HG03159 (cell line): ENCODE results near the gene CTAG1A.
"Not testable (repeated sequence)": the region's sequence is repeated elsewhere in the genome, so short reads cannot be mapped to it uniquely, and the experiment has no call there.

Experiments used
- ATAC-seq: cut with Tn5 transposase; IDR thresholded peaks from one replicate; pipeline ENCODE4 v1.9.1; 2021; ENCODE audit warnings: mild to moderate bottlenecking, moderate library complexity; ENCODE audit not compliant: unreplicated experiment

Gene CTAG1A

DNA sequence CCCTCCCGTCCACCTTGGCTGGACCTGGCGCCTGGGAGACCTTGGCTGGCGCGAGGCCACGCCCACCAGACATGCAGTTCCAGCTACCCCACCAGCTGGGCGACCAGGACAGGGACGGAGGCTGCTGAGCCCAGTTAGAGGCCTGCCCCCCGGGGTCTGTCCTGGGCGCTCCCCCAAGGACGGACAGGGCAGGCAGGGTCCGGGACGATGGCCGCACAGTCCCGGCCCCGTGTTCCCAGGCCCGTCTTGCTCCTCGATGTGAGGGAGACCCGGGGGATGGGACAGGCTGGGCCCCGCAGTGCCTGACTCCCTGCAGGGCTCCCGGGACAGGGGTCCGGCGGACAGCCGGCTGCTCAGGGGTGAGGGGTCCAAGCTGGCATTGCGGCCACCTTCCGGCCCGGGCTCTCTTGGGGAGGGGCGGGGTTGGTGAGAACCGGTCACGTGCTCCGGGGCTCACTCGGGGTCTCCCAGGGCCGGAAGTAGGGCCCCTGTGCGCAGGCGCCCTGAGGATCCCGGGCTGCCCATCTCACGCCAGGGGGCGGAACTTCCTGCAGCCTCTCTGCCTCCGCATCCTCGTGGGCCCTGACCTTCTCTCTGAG is at the start of gene CTAG1A:
Gene CTAG1A (plus strand): TSS at position 549 of the 599 bp plus-strand sequence. CDS start 74 bp downstream, outside the sequence.
- ATAC-seq: not testable (repeated sequence)

DNA sequence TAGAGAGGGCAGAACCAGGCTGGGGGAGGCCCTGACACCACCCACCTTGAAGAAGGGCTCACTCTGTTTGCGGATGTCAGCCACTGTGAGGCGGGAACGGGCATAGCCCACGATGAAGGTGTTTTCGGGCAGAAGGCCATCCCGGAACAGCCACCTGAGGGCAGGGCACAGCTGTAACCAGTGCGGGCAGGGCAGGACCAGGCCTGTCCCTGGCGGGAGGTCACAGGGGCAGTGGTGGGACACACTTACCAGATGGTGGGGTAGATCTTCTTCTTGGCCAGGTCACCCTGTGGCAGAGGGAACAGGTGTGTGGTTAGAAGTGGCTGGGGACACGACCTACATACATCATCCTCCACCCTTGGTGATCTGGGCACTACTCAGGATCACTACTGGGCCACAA is 49.0 kb upstream of the CTAG1A start:
- no peak for ATAC-seq

DNA sequence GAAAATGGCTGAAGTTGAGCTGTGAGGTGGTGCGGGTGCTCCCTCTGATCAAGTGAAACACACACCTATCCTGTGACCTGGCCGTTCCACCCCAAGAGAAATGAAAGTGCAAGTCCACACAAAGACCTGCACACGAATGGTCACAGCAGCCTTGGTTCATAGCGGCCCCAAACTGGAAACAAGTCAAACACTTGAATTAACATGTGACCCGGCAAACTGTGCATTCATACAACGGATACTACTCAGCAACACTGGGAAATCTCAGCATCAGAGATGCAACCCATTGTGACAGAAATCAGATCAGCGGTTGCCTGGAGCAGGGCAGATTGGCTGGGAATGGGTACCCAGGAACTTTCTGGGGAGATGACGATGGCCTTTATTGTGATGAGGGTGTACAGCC is 45.9 kb upstream of the CTAG1A start:
- ATAC-seq: no peak

DNA sequence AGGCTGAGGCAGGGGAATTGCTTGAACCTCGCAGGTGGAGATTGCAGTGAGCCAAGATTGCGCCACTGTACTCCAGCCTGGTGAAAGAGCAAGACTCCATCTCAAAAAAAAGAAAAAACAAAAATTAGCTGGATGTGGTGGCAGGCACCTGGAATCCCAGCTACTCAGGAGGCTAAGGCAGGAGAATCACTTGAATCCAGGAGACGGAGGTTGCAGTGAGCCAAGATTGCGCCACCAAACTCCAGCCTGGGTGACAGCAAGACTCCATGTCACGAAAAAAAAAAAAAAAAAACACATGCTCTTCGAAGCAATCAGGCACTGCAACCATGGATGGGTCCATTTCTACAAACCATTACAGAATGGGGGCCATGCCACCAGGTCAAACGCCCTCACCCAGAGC is 44.6 kb upstream of the CTAG1A start:
- ATAC-seq: not testable (repeated sequence)

DNA sequence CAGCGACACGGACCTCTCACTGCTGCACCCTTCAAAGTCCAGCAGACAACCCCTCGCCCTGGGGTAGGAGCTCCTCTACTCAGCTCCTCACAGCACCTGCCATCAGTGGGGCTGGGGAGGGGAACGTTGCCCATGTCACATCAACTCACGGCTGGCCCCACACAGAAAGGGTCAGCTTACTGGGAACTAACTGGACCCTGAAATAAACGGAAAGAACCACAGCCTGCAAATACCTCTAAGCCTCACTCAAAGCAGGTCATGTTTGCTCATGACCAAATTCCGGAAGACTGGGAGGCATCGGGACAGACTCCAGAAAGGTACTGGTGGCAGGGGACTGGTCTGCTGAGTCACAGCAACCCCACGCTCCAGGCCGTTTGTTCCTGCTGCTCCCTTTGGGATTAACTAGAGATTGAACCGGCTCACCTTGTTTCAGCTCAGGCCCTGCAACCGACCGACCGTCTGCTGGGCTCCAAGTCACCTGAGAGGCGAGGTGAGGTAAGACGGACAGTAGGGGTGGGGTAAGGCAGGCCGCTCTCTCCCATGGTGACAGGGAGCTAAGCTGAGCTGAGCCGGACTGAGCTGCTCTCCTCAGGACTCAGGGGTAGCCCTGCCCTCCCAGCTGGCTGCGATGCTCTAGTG is 43.9 kb upstream of the CTAG1A start:
- no peak for ATAC-seq

DNA sequence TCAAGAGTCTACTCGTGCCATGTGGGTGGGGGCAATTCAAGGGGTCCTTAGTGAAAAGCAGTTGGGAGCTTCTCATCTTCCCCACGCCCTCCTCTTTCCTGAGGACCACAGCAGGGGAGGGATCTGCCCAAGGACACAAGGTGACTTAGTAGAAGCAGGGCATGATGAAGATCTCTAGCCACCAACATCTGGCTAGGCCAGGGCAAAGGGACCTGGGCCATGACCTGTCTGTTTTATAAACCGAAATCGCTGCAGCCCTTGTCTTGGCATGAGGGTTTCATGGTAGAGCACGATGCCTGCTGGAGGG is 43.4 kb upstream of the CTAG1A start:
- no peak for ATAC-seq

DNA sequence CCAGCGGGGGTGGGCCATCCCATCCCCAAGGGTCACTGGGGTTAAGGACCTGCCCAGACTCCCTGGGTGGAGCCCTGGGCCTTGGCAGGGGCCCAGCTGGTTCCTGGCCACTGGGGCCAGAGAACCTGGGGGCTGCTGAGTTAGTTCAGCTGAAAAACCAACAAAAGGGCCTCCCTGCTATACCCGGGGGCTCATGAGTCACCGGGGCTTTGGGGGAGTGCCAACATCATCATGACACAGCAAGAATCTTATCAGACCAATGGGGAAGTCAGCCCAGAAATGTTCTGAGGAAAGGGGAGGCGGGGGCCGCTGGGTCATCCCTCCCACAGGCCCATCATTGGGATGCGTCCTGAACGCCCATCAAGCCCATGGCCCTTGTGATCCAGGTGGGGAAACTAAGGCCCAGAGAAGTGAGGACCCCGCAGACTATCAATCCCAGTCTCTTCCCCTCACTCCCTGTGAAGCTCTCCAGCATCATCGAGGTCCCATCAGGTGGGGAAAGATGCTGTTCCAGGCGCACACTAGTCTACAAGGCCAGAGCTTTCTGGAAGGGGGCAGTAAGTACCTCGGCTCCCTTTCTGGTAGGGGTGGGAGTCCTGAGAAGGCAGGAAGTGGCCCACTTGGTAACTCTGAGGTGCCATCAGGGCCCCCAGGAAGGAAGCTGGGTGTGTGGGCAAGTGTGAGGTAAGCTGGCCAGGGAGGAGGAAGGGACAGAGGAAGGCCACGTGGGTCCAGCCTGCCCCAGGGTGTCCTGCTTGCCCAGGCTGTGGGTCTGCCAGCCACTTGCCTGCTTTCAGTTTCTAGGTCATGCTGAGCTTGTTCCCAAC is 42.8 kb upstream of the CTAG1A start:
- no peak for ATAC-seq

DNA sequence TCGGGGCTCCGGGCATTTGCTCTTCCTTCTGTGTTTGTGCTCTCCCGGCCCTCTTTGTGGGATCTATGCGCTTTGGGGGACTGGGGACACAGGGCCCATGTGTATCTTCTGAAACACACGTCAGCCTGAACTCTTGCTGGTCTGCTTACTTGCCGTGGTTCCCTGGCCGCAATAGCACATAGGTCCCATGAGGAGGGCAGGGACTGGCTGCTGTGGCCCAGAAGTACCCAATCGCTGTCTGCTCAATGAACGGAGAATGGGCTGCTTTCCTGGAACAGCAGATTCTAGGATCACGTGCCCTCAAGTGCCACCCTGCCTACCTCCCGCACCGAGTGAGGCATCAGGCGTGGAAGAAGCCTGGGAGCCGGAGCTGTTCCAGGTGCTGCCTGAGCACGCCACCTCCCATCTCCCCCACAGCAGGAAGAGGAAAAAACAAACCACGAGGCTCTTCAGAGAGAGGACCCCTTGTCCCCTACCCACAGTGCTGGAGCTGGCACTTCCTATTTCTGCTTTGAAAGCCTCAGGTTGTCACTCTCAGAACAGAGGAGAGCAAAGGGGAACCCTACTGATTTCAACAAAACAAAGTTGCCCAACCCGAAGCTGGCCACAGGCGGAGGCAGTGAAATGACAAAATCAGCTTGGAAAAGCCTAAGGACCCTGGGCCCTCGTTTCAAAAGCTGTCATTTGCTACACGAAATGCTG is 42.1 kb upstream of the CTAG1A start:
- no peak for ATAC-seq

DNA sequence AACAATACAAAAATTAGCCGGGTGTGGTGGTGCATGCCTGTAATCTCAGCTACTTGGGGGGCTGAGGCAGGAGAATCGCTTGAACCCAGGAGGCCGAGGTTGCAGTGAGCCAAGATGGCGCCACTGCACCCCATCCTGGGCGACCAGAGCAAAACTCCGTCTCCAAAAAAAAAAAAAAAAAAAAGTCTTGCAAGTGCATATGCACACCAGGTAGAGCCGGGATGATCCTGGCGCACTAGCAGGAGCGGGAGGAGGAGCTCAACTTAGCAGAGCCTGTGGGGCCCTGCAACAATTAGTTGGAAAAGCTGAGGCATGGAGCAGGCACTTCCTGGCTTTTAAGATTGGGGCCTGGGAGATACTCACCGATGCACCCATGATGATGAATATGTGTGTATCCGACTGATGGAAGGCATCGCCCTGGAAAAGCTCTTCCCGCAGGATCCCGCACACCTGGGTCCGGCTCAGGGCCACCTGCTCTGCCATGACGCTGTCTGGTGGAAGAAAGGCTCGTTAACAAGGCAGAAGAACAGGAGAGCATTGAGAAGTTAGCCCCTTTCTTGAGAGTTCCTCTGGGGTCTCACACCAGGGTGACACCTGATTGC is 39.2 kb upstream of the CTAG1A start:
- ATAC-seq: no peak

DNA sequence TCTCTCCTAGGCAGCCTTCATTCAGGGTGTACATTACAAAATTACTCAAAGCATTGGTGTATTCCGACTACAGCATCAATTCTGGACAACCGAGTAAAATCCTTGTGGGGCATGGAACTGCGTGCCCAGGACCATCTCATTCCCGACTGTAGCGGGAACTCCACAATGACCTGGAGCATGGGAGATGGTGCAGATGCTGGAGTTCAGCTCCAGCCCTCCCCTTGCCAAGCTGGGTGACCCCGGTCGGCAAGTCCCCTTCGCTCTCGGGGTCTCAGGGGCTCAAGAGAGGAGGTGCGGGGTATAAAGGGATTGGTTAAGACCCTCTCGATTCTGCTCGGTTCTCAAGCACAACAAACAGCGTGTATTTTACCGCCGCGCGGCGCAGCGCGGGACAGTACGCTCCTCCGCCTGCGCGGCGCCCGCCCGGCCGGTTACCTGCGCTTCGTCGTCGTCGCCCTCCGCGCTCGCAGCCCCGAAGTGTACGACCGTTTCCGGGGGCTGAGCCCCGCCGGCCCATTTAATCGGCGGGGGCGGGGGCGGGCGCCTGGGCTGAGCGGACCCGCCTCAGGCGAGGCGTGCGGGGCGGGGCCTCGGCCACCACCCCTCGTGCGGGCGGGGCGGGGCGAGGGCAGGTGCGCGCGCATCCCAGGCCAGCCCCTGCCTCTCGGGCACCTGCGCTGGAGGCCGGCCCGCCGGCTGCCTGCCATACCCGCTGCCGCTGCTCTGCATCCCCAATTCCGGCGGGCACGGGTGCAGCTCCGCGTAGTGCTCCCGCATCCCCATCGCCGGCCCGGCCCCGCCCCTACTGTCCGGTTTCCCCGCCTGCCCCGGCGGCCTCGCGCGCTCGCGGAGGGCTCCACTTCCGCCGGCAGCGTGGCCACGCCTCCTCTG is 38.3 kb upstream of the CTAG1A start, which contains the start of gene G6PD:
Gene G6PD (minus strand): TSS at position 493 of the 891 bp plus-strand sequence. CDS start 691 bp downstream, outside the sequence.
- ATAC-seq: peak; percentile 41

DNA sequence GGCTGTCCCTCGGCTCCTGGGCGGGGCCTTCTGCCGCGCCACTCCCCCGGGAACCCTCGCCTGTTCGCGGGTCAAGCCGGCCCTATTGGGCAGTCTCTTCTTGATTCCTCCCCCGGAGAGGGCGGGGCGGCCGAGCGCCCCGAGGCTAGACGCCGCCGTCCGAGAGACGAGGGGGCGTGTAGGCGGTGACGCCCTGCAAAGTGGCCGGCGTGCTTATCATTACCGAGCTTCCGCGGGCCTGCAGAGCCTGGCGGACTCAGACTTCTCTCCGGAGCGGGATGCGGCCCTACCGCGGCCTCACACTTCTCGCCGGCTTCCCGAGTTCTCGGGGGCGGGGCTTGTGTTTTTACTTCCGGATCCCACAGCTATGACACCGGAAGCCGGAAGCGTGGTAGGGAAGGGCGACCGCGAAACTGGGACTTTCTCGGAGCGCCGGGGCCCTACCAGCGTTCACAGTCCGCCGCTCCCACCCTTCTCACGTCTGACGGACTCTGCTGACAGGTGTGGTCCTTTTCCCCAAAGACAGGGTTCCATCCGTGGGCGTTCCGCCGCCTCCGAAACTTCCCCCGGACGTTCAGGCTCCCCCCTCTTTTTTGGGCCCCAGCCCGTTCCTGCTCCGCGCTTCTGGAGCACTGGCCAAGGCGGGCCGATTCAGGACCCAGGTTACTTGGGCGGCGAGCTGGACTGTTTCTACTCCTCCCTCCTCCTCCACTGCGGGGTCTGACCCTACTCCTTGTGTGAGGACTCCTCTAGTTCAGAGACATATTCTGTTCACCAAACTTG is 37.5 kb upstream of the CTAG1A start, which contains the start of gene IKBKG:
Gene IKBKG (plus strand): TSS at position 376 of the 783 bp plus-strand sequence. CDS start 4,383 bp downstream, outside the sequence.
- peak; percentile 83 for ATAC-seq

DNA sequence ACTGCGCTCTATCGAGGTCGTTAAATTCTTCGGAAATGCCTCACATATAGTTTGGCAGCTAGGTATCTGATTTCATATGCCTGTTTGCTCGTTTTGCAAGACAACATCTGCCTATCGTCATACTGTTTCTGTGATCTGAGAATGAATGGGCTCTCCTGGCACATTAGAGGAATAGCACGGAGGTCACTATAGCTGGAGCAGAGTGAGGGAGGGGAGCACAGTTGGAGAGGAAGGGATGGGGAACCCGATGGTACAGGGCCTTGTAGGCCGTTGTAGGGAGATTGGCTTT is 37.0 kb upstream of the CTAG1A start:
- ATAC-seq: no peak

DNA sequence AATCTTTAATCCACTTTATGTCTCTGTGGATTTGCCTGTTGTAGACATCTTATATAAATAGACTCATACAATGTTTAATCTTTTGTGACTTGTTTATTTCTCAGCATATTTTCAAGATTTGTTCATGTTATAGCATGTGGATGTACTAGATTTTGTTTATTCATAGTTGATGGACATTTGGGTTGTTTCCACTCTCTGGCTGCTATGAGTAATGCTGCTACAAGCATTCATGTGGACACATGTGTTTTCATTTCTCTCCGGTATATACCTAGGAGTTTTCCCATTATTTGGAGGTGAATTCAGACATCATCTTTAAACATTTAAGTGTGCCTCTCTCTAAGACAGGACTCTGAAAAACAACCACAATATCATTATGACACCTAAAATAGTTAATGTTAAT is 35.2 kb upstream of the CTAG1A start:
- no peak for ATAC-seq

DNA sequence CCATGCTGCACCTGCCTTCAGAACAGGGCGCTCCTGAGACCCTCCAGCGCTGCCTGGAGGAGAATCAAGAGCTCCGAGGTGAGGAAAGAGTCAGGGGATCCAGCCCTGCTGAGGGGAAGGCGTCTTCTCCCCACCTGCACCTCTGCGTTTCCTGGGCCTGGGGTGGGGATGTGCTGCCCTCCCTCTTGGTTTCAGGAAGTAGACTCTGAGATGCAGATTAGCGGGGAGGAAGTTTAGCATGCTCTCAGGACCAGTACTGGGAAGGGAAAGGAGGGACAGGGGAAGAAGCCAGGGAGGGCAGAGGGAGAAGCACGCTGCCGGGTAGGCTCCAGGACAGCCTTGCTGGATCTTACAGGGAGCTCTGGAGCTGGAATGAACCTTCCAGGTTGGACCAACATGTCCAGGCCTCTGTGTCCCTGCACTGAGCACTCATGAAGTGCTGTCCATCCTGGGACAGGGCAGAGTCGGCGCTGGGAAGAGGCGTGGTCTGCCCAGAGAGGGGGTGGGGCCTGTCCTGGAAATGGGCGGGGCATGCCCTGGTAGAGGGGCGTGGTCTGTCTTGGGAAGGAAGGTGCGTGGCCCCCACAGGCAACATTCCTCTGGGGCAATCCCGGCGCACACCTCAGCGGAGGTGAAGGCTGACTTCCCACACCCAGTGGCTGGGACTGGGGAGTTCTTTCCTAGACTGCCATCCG is 32.7 kb upstream of the CTAG1A start:
- ATAC-seq: not testable (repeated sequence)

DNA sequence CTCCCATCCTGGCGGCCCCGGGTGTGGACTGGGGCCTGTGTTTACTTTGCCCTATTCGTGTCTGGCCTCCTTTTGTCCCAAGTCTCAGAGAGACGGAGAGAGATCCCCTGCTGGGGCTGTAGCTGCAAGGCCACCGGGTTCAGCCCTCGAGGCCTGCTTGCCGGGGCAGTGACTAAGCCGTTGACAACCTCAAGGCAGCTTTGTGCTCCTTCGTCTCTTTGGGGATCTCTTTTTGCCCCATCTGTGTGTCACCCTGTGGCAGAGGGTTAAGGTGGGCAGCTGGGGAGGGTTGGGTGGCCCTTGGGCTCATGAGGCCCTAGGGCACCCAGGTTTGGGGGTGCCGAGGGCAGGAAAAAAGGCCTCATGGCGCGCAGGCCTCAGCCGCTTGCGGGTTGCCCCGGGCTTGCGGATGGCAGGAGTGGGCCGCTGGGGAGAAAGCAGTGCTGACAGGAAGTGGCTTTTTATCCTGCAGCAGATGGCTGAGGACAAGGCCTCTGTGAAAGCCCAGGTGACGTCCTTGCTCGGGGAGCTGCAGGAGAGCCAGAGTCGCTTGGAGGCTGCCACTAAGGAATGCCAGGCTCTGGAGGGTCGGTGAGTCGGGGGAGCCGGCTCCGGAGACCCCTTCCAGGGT is 26.8 kb upstream of the CTAG1A start:
- ATAC-seq: not testable (repeated sequence)

DNA sequence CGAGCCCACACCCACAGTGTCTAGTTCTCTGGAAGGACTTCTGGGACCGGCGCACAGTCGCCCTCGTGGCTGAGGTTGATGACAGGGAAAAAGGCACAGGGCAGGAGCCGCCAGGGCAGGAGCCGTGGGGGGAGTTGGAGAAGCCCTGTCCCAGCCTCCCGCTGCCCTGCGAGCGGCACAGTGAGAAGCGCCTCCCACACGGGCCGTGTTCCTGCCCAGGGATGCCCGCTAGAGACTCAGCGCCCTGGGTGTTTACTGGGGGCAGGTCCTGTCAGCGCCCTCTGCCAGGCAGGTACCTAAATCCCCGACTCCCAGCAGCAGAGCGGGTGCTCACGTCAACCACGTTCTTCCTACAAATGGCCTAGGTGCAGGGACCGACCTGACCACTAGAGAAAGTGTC is 26.0 kb upstream of the CTAG1A start:
- not testable (repeated sequence) for ATAC-seq

DNA sequence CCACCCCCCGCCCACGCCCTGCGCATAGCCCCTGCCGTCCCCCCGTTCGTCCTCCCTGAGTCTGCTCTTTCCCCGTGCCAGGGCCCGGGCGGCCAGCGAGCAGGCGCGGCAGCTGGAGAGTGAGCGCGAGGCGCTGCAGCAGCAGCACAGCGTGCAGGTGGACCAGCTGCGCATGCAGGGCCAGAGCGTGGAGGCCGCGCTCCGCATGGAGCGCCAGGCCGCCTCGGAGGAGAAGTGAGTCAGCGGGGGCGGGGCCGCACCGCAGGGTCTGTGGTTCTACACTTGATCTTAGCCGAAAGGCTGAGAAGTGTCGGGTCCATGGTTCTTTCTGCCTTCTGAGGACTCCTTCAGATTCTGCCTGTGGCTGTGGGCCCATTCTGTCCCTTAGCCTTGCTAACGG is 24.6 kb upstream of the CTAG1A start:
- not testable (repeated sequence) for ATAC-seq

DNA sequence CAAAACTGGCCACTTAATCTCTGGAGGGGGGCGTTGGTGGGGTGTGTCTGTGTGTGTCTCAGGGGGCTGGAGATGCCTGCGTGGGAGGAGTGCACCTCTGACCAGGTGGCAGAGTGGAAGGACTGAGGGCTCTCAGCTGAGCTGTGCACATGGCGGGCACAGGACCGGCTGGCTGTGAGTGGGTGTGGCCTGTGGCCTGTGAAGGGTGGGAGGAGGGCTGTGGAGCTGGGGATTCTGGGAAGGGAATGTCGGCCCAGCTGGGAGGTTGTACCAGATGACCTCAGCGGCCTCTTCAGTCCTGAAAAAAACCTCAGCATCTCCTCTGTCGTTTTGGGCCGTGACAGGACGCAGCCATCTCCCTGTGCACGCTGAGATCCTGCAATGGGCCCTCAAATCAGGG is 22.6 kb upstream of the CTAG1A start:
- not testable (repeated sequence) for ATAC-seq
